AG04450 (cell line): Measurements from ENCODE around the gene PLEKHH3. TPM values are rescaled to one million over a fixed set of nuclear protein-coding genes. Genes with fewer than 3 reads are reported as not detected.

Experiments used
- CTCF ChIA-PET: fragments of 300-600, 350-600 bp; formaldehyde crosslinking; extraction: SDS; loops from one replicate; lab custom pipeline; 2022; ENCODE audit warnings: antibody characterized with exemption, inconsistent platforms; lab: Charles Lee
- POLR2A ChIA-PET: fragments of 350-600 bp; formaldehyde crosslinking; extraction: SDS; loops from one replicate; lab custom pipeline; 2021; ENCODE audit warnings: antibody characterized with exemption, inconsistent platforms; lab: Yijun Ruan, JAX
- DNase-seq: peaks from one replicate; pipeline ENCODE4 v3.0.0-alpha.2; 2011; ENCODE audit warnings: low read depth, low spot score
- H3K27ac ChIP-seq: one replicate; pipeline ENCODE4 v1.5.1; 2012; ENCODE audit warnings: low read depth, low read length, control low read depth
- H3K27me3 ChIP-seq: one replicate; pipeline ENCODE4 v1.6.0; 2012; ENCODE audit warnings: low read length; ENCODE audit not compliant: control insufficient read depth, insufficient read depth
- H3K4me3 ChIP-seq: 2 replicates; pipeline ENCODE4 v1.5.1; 2011; ENCODE audit warnings: mild to moderate bottlenecking, low read depth, low read length, control low read depth
- H3K9me3 ChIP-seq: 2 replicates; pipeline ENCODE4 v1.5.1; 2012; ENCODE audit warnings: low read length; ENCODE audit not compliant: control insufficient read depth, insufficient read depth
- CTCF ChIP-seq: IDR thresholded peaks from 2 replicates; pipeline ENCODE4 v1.5.1; 2011; ENCODE audit warnings: low read depth, low read length, control low read depth, inconsistent platforms
- polyA plus RNA-seq: library from polyadenylated mRNA; depleted of rRNA; stranded (reverse); fragments of >200 nt; gene quantifications from 2 replicates; pipeline ENCODE4 v1.2.3, GENCODE V29; 2011

The PLEKHH3 gene
- polyA plus RNA-seq, 1 experiment: 3.6 TPM

- Histone ChIP-seq H3K9me3 (no peaks in the 10 kb centered on the region), H3K4me3 (peak within 1 kb of the TSS; percentile 61), H3K27me3 (no peaks in the 10 kb centered on the region), H3K27ac (peak within 1 kb of the TSS; percentile 68)
- peak; percentile 74 for DNase-seq
- TF ChIP-seq CTCF: no peak
- ChIA-PET POLR2A (interaction anchor here (0.6 to 1.6 kb wide), 2 partner anchors 10 to 176 kb away, joined by 4 to 5 read pairs; no protein-coding TSS in a partner anchor), CTCF (interaction anchor here (0.7 kb wide), 1 partner anchor 173 kb away, joined by 3 read pairs; no protein-coding TSS in a partner anchor)
Measured at GRCh38 chr17:42659079-42659931, 17.5 kb downstream of the PLEKHH3 start, which contains the start of gene TUBG2. TSS of gene TUBG2 (plus strand) at chr17:42659284. CDS start at chr17:42659504, 220 bp downstream.

- Histone ChIP-seq H3K27me3 (no peaks in the 10 kb centered on the region), H3K27ac (no peak overlapping the region), H3K4me3 (no peak overlapping the region), H3K9me3 (no peaks in the 10 kb centered on the region)
- DNase-seq: no peak
- POLR2A ChIA-PET: interaction anchor here (0.7 kb wide), 1 partner anchor 48 kb away, joined by 7 read pairs; no protein-coding TSS in a partner anchor
- TF ChIP-seq CTCF: no peak
- CTCF ChIA-PET: no interaction called here
Measured at GRCh38 chr17:42657824-42658588, 18.8 kb downstream of the PLEKHH3 start.

GRCh38 chr17:42655528-42655927, 21.3 kb downstream of the PLEKHH3 start:
- H3K4me3 ChIP-seq: no peak overlapping the region
- CTCF ChIA-PET: interaction anchor here (0.5 kb wide), 1 partner anchor 78 kb away, joined by 3 read pairs; the partner anchor contains the start of gene PSMC3IP
- no peaks in the 10 kb centered on the region for H3K9me3 ChIP-seq
- no peak for TF ChIP-seq CTCF
- no peak for DNase-seq
- no peak overlapping the region for H3K27ac ChIP-seq
- POLR2A ChIA-PET: interaction anchor here (0.7 to 1.6 kb wide), 2 partner anchors 14 to 763 kb away, joined by 4 to 6 read pairs; no protein-coding TSS in a partner anchor
- H3K27me3 ChIP-seq: peaks cover 2% of the 10 kb centered on the region

GRCh38 chr17:42653179-42654124, 23.3 kb downstream of the PLEKHH3 start:
- H3K27me3 ChIP-seq: peaks cover 3% of the 10 kb centered on the region
- no peak for TF ChIP-seq CTCF
- ChIA-PET POLR2A (no interaction called here), CTCF (interaction anchor here (0.6 to 1.0 kb wide), 2 partner anchors 8 to 75 kb away, joined by 3 read pairs; partner anchors contain the start of gene PSMC3IP)
- H3K9me3 ChIP-seq: no peaks in the 10 kb centered on the region
- no peak overlapping the region for H3K27ac ChIP-seq
- DNase-seq: no peak
- peak overlapping the region; percentile 22 for H3K4me3 ChIP-seq
